ENCODE data around the gene PLK3.
"Not testable (repeated sequence)": the region's sequence is repeated elsewhere in the genome, so short reads cannot be mapped to it uniquely, and the experiment has no call there.

Gene PLK3

DNA sequence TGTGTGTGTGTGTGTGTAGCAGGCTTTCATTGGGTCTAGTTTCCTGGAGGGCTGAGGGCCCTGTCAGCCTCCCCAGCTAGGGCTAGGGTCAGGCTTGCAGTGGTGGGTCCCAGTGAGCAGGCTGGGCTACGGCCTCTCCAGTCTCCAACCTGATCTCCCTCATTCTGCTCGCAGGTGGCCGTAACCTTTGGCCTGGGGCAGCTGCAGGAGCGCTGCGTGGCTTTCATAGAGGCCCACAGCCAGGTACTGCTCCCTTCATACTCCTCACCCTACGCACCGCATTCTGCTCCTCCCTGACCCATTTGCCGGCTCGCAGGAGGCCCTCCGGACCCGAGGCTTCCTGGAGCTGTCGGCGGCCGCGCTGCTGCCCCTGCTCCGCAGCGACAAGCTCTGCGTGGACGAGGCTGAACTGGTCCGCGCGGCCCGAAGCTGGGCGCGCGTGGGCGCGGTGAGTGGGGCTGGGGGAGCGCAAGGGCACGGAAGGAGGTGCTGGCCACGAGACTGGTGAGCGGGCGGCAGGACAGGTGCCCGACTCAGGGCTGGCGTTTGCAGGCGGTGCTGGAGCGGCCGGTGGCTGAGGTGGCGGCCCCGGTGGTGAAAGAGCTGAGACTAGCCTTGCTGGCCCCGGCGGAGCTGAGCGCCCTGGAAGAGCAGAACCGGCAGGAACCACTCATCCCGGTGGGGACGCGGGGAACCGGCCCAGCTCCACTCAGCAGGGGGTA is 12.8 kb downstream of the PLK3 start:
- peak overlapping the region; percentile 50 to 73 for H3K4me3 ChIP-seq (ENCODE audit: low read depth in 1 of 2, low read length in 2 of 2)
- no peaks in the 10 kb centered on the region for H3K27me3 ChIP-seq (ENCODE audit: low read depth, low read length)
- H3K9me3 ChIP-seq (ENCODE audit: control insufficient read depth in 1 of 2, low read length in 2 of 2): no peaks in the 10 kb centered on the region
- no peak overlapping the region for H3K27ac ChIP-seq (ENCODE audit: low read length)
- peaks cover 24 to 56% of the 10 kb centered on the region in 2 donors for H3K4me1 ChIP-seq (ENCODE audit: control insufficient read depth in 1 of 2, insufficient read depth in 2 of 2, low read length in 2 of 2)
- H3K36me3 ChIP-seq (ENCODE audit: control insufficient read depth in 1 of 2, insufficient read depth in 2 of 2, low read length in 2 of 2): peaks cover 4 to 9% of the 10 kb centered on the region in 2 donors

DNA sequence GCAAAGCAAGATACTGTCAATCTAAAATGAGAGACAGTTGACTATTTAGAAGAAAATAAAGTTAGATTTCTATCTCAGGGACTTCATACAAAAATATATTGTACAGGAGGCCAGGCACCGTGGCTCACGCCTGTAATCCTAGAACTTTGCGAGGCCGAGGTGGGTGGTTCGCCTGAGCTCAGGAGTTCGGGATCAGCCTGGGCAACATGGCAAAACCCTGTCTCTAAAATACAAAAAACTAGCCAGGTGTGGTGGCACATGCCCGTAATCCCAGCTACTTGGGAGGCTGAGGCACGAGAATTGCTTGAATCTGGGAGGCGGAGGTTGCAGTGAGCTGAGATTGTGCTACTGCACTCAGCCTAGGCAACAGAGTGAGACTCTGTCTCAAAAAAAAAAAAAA is 15.7 kb downstream of the PLK3 start:
- H3K4me1 ChIP-seq (ENCODE audit: control insufficient read depth in 1 of 2, insufficient read depth in 2 of 2, low read length in 2 of 2): peaks cover 3 to 35% of the 10 kb centered on the region in 2 donors
- H3K27me3 ChIP-seq (ENCODE audit: low read depth, low read length); H3K4me3 ChIP-seq (ENCODE audit: low read depth in 1 of 2, low read length in 2 of 2); H3K36me3 ChIP-seq (ENCODE audit: control insufficient read depth in 1 of 2, insufficient read depth in 2 of 2, low read length in 2 of 2); H3K9me3 ChIP-seq (ENCODE audit: control insufficient read depth in 1 of 2, low read length in 2 of 2); H3K27ac ChIP-seq (ENCODE audit: low read length): not testable (repeated sequence)

DNA sequence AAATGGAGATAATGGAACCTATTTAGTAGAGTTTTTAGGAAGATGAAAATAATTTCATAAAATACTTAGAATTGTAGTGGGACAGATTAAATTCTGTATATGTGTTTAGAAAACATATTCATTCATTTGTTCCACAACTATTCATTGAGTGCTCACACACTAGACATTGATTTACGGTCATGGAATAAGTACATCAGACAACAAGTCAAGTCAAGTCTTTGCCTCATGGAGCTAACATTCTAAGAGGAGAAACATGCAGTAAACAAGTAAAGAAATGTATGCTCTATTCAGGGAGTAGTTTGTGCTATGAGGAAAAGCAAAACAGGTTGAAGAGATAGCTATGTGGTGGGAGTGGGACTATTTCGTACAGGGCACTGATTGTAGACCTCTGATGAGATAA is 17.1 kb downstream of the PLK3 start:
- Histone ChIP-seq H3K36me3 (ENCODE audit: control insufficient read depth in 1 of 2, insufficient read depth in 2 of 2, low read length in 2 of 2) (peaks cover 3 to 4% of the 10 kb centered on the region in 2 donors), H3K27ac (ENCODE audit: low read length) (no peak overlapping the region), H3K4me3 (ENCODE audit: low read depth in 1 of 2, low read length in 2 of 2) (no peak overlapping the region), H3K4me1 (ENCODE audit: control insufficient read depth in 1 of 2, insufficient read depth in 2 of 2, low read length in 2 of 2) (peaks cover 3 to 28% of the 10 kb centered on the region in 2 donors), H3K27me3 (ENCODE audit: low read depth, low read length) (no peaks in the 10 kb centered on the region), H3K9me3 (ENCODE audit: control insufficient read depth in 1 of 2, low read length in 2 of 2) (no peaks in the 10 kb centered on the region)

DNA sequence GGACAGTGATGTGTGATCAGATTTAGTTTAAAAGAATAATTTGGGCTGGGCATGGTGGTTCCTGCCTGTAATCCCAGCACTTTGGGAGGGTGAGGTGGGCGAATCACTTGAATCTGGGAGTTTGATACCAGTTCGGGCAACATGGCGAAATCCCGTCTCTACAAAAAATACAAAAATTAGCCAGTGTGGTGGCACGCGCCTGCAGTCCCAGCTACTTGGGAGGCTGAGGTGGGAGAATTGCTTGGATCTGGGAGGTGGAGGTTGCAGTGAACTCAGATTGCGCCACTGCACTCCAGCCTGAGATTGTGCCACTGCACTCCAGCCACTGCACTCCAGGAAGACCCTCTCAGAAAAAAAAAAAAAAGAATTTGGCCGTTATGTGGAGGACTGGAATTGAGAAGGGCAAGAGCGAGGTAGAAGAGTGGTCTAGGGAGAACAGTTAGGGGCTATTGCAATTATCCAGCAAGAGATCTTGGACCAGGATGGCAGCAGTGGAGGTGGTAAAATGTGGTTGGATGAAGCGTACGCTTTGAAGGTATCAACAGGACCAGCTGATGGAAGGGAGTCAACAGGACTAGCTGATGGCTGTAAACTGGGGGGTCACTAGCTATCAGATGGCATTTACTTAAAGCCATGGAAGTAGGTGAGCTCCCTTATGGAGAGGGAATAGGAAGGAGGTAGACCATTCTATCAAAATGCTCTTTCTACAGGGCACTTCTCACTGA is 17.8 kb downstream of the PLK3 start:
- no peak overlapping the region for H3K4me3 ChIP-seq (ENCODE audit: low read depth in 1 of 2, low read length in 2 of 2)
- H3K9me3 ChIP-seq (ENCODE audit: control insufficient read depth in 1 of 2, low read length in 2 of 2): no peaks in the 10 kb centered on the region
- no peaks in the 10 kb centered on the region for H3K27me3 ChIP-seq (ENCODE audit: low read depth, low read length)
- H3K4me1 ChIP-seq (ENCODE audit: control insufficient read depth in 1 of 2, insufficient read depth in 2 of 2, low read length in 2 of 2): peaks cover 3 to 24% of the 10 kb centered on the region in 2 donors
- H3K36me3 ChIP-seq (ENCODE audit: control insufficient read depth in 1 of 2, insufficient read depth in 2 of 2, low read length in 2 of 2): peaks cover 3 to 4% of the 10 kb centered on the region in 2 donors
- H3K27ac ChIP-seq (ENCODE audit: low read length): no peak overlapping the region

DNA sequence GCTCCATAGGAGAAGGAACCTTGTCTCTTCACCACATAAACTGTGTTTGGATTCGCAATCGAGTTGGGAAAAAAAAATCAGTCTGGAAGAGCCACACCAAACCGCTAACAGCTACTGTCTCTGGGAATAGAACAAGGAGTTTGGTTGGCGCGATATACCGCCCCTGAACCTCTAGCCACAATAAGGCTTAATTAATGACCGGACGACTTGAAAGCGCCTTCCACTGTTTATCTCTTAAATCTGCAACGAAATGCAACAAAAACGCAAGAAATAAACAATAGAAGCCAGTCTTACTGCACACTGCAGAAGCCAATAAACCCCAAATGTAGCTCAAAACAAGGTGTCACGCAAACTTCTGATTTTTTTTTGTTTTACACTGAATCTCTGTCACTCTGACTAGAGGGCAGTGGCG is 19.0 kb downstream of the PLK3 start:
- Histone ChIP-seq H3K27ac (ENCODE audit: low read length) (peak overlapping the region; percentile 97), H3K9me3 (ENCODE audit: control insufficient read depth in 1 of 2, low read length in 2 of 2) (no peaks in the 10 kb centered on the region), H3K36me3 (ENCODE audit: control insufficient read depth in 1 of 2, insufficient read depth in 2 of 2, low read length in 2 of 2) (peaks cover 3 to 4% of the 10 kb centered on the region in 2 donors), H3K27me3 (ENCODE audit: low read depth, low read length) (no peaks in the 10 kb centered on the region), H3K4me3 (ENCODE audit: low read depth in 1 of 2, low read length in 2 of 2) (peak overlapping the region; percentile 57 to 81), H3K4me1 (ENCODE audit: control insufficient read depth in 1 of 2, insufficient read depth in 2 of 2, low read length in 2 of 2) (peaks cover 3 to 17% of the 10 kb centered on the region in 2 donors)

DNA sequence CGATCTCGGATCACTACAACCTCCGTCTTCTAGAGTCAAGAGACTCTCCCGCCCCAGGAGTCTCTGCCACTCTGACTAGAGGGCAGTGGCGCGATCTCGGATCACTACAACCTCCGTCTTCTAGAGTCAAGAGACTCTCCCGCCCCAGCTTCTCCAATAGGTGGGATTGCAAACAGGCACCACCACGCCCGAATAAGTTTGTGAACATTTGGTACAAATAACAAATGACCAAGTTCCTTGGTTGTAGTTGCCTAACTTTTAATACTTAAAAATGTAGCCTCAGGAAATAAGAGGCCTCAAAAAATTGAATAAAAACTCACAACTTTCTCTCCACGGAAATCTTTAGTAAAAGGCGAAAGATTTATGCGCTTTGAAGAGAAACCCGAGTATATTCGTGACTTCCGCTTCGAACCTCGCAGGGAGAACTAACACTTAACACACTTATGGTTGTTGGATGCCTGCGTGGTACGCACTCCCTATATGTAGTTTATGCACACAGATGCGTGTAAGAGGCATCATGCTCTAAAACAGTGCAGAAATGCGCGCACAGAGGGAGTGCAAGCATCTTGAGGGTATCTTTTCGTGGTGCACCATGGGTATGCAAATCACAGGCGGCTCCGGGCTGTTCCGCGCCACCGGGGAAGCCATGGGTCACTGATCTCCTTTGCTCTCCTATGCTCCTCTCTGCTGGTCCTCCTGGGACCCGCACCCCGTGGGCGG is 19.6 kb downstream of the PLK3 start:
- Histone ChIP-seq H3K4me3 (ENCODE audit: low read depth in 1 of 2, low read length in 2 of 2) (peak overlapping the region; percentile 57 to 81), H3K4me1 (ENCODE audit: control insufficient read depth in 1 of 2, insufficient read depth in 2 of 2, low read length in 2 of 2) (peaks cover 3 to 14% of the 10 kb centered on the region in 2 donors), H3K27ac (ENCODE audit: low read length) (peak overlapping the region; percentile 97), H3K27me3 (ENCODE audit: low read depth, low read length) (no peaks in the 10 kb centered on the region), H3K9me3 (ENCODE audit: control insufficient read depth in 1 of 2, low read length in 2 of 2) (no peaks in the 10 kb centered on the region), H3K36me3 (ENCODE audit: control insufficient read depth in 1 of 2, insufficient read depth in 2 of 2, low read length in 2 of 2) (peaks cover 3 to 4% of the 10 kb centered on the region in 2 donors)

DNA sequence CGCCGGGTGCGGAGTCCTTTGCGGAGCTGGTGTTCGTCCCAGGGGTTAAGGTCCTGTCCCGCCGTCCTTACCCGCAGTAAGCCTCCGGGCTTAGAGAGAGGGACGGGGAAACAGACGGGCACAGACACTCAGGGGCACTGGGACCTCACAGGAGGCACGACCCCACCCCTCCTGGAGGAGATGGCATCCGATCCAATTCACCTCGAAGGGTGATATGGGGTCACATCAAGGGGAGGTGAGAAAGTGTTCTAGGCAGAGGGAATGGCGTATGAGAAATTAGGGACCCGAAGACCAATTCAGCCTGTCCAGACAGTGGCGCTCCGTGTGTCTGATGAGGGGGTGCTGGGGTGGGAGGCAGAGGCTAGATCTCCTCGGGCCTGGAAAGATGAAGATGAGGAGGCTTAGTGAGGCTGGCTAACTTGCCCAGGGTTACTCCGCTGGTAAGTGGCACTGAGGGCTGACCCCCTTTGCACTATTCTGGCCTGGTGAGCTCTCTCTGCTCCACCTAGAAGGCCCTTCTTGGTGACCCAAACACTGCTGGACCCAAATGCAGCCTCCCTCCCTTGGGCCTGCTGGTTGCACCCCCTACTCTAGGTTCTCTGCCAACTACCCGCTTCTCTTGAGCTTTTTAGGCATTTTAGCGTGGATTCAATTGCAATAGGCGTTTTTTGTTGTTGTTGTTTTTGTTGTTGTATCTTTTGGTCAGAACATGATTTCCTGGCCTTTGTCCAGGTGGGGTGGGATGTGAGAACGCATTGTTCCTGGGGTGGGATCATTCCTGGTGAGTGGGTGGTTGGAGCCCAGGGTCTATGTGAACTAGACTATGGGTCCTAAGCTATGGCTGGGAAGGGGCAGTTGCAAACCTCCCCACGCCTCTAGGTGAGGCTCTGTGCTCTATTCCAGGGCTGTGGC is 20.4 kb downstream of the PLK3 start:
- peaks cover 0 to 3% of the 10 kb centered on the region in 2 donors for H3K36me3 ChIP-seq (ENCODE audit: control insufficient read depth in 1 of 2, insufficient read depth in 2 of 2, low read length in 2 of 2)
- peak overlapping the region; percentile 97 for H3K27ac ChIP-seq (ENCODE audit: low read length)
- H3K27me3 ChIP-seq (ENCODE audit: low read depth, low read length): no peaks in the 10 kb centered on the region
- H3K4me1 ChIP-seq (ENCODE audit: control insufficient read depth in 1 of 2, insufficient read depth in 2 of 2, low read length in 2 of 2): peaks cover 3 to 12% of the 10 kb centered on the region in 2 donors
- H3K4me3 ChIP-seq (ENCODE audit: low read depth in 1 of 2, low read length in 2 of 2): peak overlapping the region; percentile 57 to 81
- no peaks in the 10 kb centered on the region for H3K9me3 ChIP-seq (ENCODE audit: control insufficient read depth in 1 of 2, low read length in 2 of 2)

DNA sequence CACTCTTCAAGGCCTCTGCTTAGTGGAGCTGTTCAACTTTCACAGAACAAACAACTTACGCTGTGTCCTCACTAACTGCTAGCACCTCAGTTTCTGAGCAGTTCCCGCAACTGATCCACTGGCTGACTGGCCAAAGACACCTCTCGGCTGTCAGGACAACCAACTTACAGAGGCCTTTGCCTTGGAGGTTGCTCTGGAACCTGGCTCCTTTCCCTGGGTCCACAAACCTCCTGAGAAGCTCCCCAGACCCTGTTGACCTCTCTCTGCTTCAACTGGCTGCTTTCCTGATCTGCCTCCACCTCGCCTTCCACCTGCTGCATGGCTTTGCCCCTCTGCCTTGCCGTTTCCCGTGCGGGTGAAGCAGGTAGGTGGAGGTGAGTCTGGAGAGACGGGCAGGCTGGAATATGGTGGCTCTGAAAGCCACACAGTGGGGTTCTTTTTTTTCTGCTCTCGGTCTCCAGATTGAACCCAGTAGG is 21.1 kb downstream of the PLK3 start:
- Histone ChIP-seq H3K36me3 (ENCODE audit: control insufficient read depth in 1 of 2, insufficient read depth in 2 of 2, low read length in 2 of 2) (peaks cover 0 to 3% of the 10 kb centered on the region in 2 donors), H3K9me3 (ENCODE audit: control insufficient read depth in 1 of 2, low read length in 2 of 2) (no peaks in the 10 kb centered on the region), H3K4me3 (ENCODE audit: low read depth in 1 of 2, low read length in 2 of 2) (peak overlapping the region in 1 of 2 donors; percentile 57), H3K27me3 (ENCODE audit: low read depth, low read length) (no peaks in the 10 kb centered on the region), H3K27ac (ENCODE audit: low read length) (no peak overlapping the region), H3K4me1 (ENCODE audit: control insufficient read depth in 1 of 2, insufficient read depth in 2 of 2, low read length in 2 of 2) (peaks cover 3 to 12% of the 10 kb centered on the region in 2 donors)

DNA sequence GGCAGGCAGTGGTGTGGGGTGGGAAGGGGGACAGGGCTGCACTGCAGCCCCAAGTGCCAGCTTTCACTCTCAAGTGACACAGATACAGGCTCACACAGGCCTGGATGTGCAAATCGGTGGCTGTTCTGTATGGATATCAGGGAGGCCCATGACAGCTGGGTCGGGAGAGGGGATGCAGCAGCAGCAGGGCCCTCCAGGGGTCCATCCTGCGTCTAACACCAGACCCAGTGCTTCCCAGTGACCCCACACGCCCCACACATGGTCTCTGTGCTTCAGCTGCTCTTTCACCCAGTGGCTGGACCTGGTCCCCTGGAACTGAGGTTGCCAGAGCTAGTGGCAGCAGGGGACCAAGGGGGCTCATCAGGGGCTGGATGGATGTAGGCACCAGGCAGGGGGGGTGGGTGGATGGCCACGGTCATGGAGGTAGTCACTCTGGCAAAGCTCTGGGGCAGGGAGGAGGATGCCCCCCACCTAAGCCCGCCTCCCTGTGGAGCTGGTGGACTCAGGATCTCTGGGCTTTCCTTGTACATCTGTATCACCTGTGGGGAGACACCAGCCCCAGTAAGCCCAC is 22.0 kb downstream of the PLK3 start:
- Histone ChIP-seq H3K4me1 (ENCODE audit: control insufficient read depth in 1 of 2, insufficient read depth in 2 of 2, low read length in 2 of 2) (peaks cover 3 to 12% of the 10 kb centered on the region in 2 donors), H3K9me3 (ENCODE audit: control insufficient read depth in 1 of 2, low read length in 2 of 2) (no peaks in the 10 kb centered on the region), H3K4me3 (ENCODE audit: low read depth in 1 of 2, low read length in 2 of 2) (no peak overlapping the region), H3K36me3 (ENCODE audit: control insufficient read depth in 1 of 2, insufficient read depth in 2 of 2, low read length in 2 of 2) (peaks cover 0 to 9% of the 10 kb centered on the region in 2 donors), H3K27ac (ENCODE audit: low read length) (no peak overlapping the region), H3K27me3 (ENCODE audit: low read depth, low read length) (no peaks in the 10 kb centered on the region)

DNA sequence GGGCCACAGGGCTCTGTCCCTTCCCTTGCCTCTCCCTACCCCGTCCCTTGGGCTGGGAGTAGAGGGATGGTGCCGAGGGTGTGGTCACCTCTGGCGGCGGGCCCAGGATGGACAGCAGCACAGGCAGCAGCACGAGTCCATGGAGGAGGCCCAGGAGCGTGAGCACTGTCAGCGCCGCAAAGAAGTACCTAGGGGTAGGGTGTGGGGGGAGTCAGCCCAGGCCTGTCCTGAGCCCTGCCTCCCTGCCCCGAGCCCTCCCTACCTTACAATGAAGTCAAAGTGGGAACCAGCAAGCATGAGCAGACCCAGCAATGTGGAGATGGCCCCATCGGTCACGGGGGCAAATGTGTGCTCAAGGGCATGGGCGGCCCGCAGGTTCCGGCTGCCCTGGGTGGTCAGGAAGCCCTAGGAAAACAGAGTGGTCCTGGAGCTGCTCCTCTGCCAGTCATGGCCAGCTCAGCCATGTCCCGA is 22.8 kb downstream of the PLK3 start:
- H3K27ac ChIP-seq (ENCODE audit: low read length): no peak overlapping the region
- H3K36me3 ChIP-seq (ENCODE audit: control insufficient read depth in 1 of 2, insufficient read depth in 2 of 2, low read length in 2 of 2): peaks cover 0 to 16% of the 10 kb centered on the region in 2 donors
- peaks cover 3 to 12% of the 10 kb centered on the region in 2 donors for H3K4me1 ChIP-seq (ENCODE audit: control insufficient read depth in 1 of 2, insufficient read depth in 2 of 2, low read length in 2 of 2)
- H3K9me3 ChIP-seq (ENCODE audit: control insufficient read depth in 1 of 2, low read length in 2 of 2): no peaks in the 10 kb centered on the region
- H3K4me3 ChIP-seq (ENCODE audit: low read depth in 1 of 2, low read length in 2 of 2): no peak overlapping the region
- no peaks in the 10 kb centered on the region for H3K27me3 ChIP-seq (ENCODE audit: low read depth, low read length)

All from muscle layer of duodenum (tissue), 2 donors.